H1 (cell line): ENCODE measurements around the gene ANLN. TPM values are rescaled to one million over a fixed set of nuclear protein-coding genes. Genes with fewer than 3 reads are reported as not detected.

Experiments
- CTCF ChIA-PET: fragments of 300-600 bp; sonication (Branson Sonifier 250); formaldehyde crosslinking; loops from one replicate; lab custom pipeline; 2021; ENCODE audit not compliant: partially characterized antibody; lab: Charles Lee
- POLR2A ChIA-PET: fragments of 300-600 bp; sonication (Branson Sonifier 250); formaldehyde crosslinking; loops from one replicate; lab custom pipeline; 2021; ENCODE audit warnings: inconsistent platforms; ENCODE audit not compliant: partially characterized antibody; lab: Charles Lee
- DNase-seq, 2 experiments: peaks; one replicate each; pipeline versions ENCODE4 v3.0.0 to v3.0.0-alpha.2; 2010 to 2022; ENCODE audit warnings: low spot score in 2 of 2, low read depth in 1 of 2, mixed read lengths in 1 of 2
- FAIRE-seq: peaks from 2 replicates; lab custom pipeline; 2011; peaks lifted over from hg19 to GRCh38; lab: Jason Lieb, UNC
- H2AFZ ChIP-seq: 2 replicates; pipeline ENCODE4 v1.8.1; 2012; ENCODE audit warnings: low read length, inconsistent platforms
- H2AK5ac ChIP-seq: 2 replicates; pipeline ENCODE4 v1.6.1; 2013; ENCODE audit warnings: low read depth, low read length
- H2BK120ac ChIP-seq: replicated peaks from 2 replicates; pipeline ENCODE3; 2013; ENCODE audit warnings: low read depth, low read length, inconsistent platforms
- H2BK12ac ChIP-seq: 2 replicates; pipeline ENCODE4 v1.6.1; 2013; ENCODE audit warnings: low read depth, low read length
- H2BK15ac ChIP-seq: 2 replicates; pipeline ENCODE4 v1.6.1; 2013; ENCODE audit warnings: low read length
- H2BK20ac ChIP-seq: 2 replicates; pipeline ENCODE4 v1.6.1; 2013; ENCODE audit warnings: low read length
- H2BK5ac ChIP-seq: 2 replicates; pipeline ENCODE4 v1.6.1; 2013; ENCODE audit warnings: low read depth, low read length
- H3K14ac ChIP-seq: 2 replicates; pipeline ENCODE4 v1.6.1; 2013; ENCODE audit warnings: inconsistent platforms; ENCODE audit not compliant: insufficient read length
- H3K18ac ChIP-seq: 2 replicates; pipeline ENCODE4 v1.6.1; 2013; ENCODE audit warnings: low read length; ENCODE audit errors: extremely low read depth
- H3K23ac ChIP-seq: 2 replicates; pipeline ENCODE4 v1.6.1; 2013; ENCODE audit warnings: inconsistent platforms; ENCODE audit not compliant: insufficient read length
- H3K23me2 ChIP-seq: 2 replicates; pipeline ENCODE4 v1.6.1; 2013; ENCODE audit warnings: low read depth, low read length
- H3K27ac ChIP-seq: 2 replicates; pipeline ENCODE4 v1.6.1; 2011; ENCODE audit warnings: low read depth, low read length, inconsistent platforms
- H3K27me3 ChIP-seq, 4 experiments: replicated peaks in 1 of 4; 1 replicate in 1 of 4; 2 replicates in 3 of 4; pipeline versions ENCODE4 v1.6.1 to v1.8.1; 2011 to 2013; ENCODE audit warnings: low read length in 3 of 4, mild to moderate bottlenecking in 3 of 4, inconsistent platforms in 2 of 4, mixed read lengths in 2 of 4, moderate library complexity in 1 of 4; ENCODE audit not compliant: control insufficient read depth in 3 of 4, insufficient read depth in 3 of 4; ENCODE audit errors: extremely low read depth in 1 of 4
- H3K36me3 ChIP-seq, 4 experiments: 2 replicates each; pipeline versions ENCODE4 v1.6.1 to v1.8.1; 2011 to 2013; ENCODE audit warnings: mild to moderate bottlenecking in 4 of 4, low read length in 3 of 4, moderate library complexity in 2 of 4, control low read depth in 1 of 4, inconsistent platforms in 1 of 4; ENCODE audit not compliant: insufficient read depth in 4 of 4, control insufficient read depth in 2 of 4
- H3K4ac ChIP-seq: replicated peaks from 2 replicates; pipeline ENCODE3; 2013; ENCODE audit warnings: low read length, low read depth, mixed read lengths, inconsistent platforms; ENCODE audit not compliant: insufficient read length
- H3K4me1 ChIP-seq, 4 experiments: replicated peaks in 1 of 4; 1 replicate in 1 of 4; 2 replicates in 3 of 4; pipeline versions ENCODE4 v1.6.1 to v1.8.1; 2011 to 2013; ENCODE audit warnings: low read length in 3 of 4, inconsistent platforms in 2 of 4, mixed read lengths in 1 of 4; ENCODE audit not compliant: insufficient read depth in 4 of 4, control insufficient read depth in 3 of 4
- H3K4me2 ChIP-seq, 2 experiments: 2 replicates each; pipeline versions ENCODE4 v1.6.1 to v1.8.1; 2011 to 2013; ENCODE audit warnings: low read depth in 2 of 2, low read length in 2 of 2, control low read depth in 1 of 2, inconsistent platforms in 1 of 2, mild to moderate bottlenecking in 1 of 2; ENCODE audit not compliant: insufficient read depth in 1 of 2
- H3K4me3 ChIP-seq, 4 experiments: fragments of 200-600, 300-600 bp in 1 of 4; sonication (generic), shearing (Covaris generic), sonication (Bioruptor Twin) in 1 of 4; 2 replicates each; pipeline versions ENCODE4 v1.5.1 to v1.8.1; 2011 to 2016; ENCODE audit warnings: low read length in 4 of 4, low read depth in 3 of 4, control low read depth in 2 of 4, inconsistent platforms in 2 of 4, mild to moderate bottlenecking in 2 of 4, mixed read lengths in 1 of 4, moderate library complexity in 1 of 4; ENCODE audit not compliant: insufficient read depth in 2 of 4; ENCODE audit errors: extremely low read depth in 1 of 4
- H3K56ac ChIP-seq: replicated peaks from 2 replicates; pipeline ENCODE3; 2013; ENCODE audit warnings: low read depth, mild to moderate bottlenecking, mixed read lengths, low read length, inconsistent platforms; ENCODE audit not compliant: insufficient read length
- H3K79me1 ChIP-seq: 2 replicates; pipeline ENCODE4 v1.6.1; 2013; ENCODE audit warnings: low read depth, low read length, control low read depth
- H3K79me2 ChIP-seq, 2 experiments: 2 replicates each; pipeline versions ENCODE4 v1.6.1 to v1.8.1; 2012 to 2013; ENCODE audit warnings: low read length in 2 of 2, mild to moderate bottlenecking in 2 of 2, inconsistent platforms in 1 of 2; ENCODE audit not compliant: insufficient read depth in 2 of 2, control insufficient read depth in 1 of 2
- H3K9ac ChIP-seq, 4 experiments: replicated peaks in 1 of 4; 1 replicate in 1 of 4; 2 replicates in 3 of 4; pipeline versions ENCODE4 v1.6.1 to v1.8.1; 2011 to 2013; ENCODE audit warnings: low read depth in 3 of 4, low read length in 3 of 4, control low read depth in 2 of 4, mild to moderate bottlenecking in 2 of 4, moderate library complexity in 2 of 4, inconsistent platforms in 1 of 4; ENCODE audit errors: extremely low read depth in 1 of 4
- H3K9me3 ChIP-seq, 2 experiments: 2 replicates each; pipeline versions ENCODE4 v1.6.1 to v1.8.1; 2012 to 2013; ENCODE audit warnings: mild to moderate bottlenecking in 2 of 2, moderate library complexity in 2 of 2, control low read depth in 1 of 2, inconsistent platforms in 1 of 2, low read depth in 1 of 2, low read length in 1 of 2, mixed read lengths in 1 of 2; ENCODE audit not compliant: insufficient read depth in 2 of 2
- H4K20me1 ChIP-seq, 2 experiments: replicated peaks in 1 of 2; 2 replicates each; pipeline versions ENCODE3 to v1.8.1; 2011 to 2013; ENCODE audit warnings: inconsistent platforms in 2 of 2, low read length in 2 of 2, mild to moderate bottlenecking in 1 of 2; ENCODE audit not compliant: insufficient read depth in 2 of 2, control insufficient read depth in 1 of 2
- H4K5ac ChIP-seq: 2 replicates; pipeline ENCODE4 v1.6.1; 2013; ENCODE audit warnings: low read length, low read depth, mixed read lengths, inconsistent platforms; ENCODE audit not compliant: insufficient read length
- H4K8ac ChIP-seq: 2 replicates; pipeline ENCODE4 v1.8.0; 2013; ENCODE audit warnings: mild to moderate bottlenecking, moderate library complexity, low read length, inconsistent platforms; ENCODE audit not compliant: insufficient read depth; ENCODE audit errors: extremely low read depth
- H4K91ac ChIP-seq: replicated peaks from 2 replicates; pipeline ENCODE3; 2013; ENCODE audit warnings: low read length, mixed read lengths, inconsistent platforms; ENCODE audit not compliant: insufficient read length
- ATF3 ChIP-seq: IDR thresholded peaks from 2 replicates; pipeline ENCODE4 v1.6.1; 2011; ENCODE audit warnings: low read depth, mild to moderate bottlenecking, low read length; ENCODE audit not compliant: insufficient read depth
- EZH2 ChIP-seq: fragments of 200-600 bp; sonication (generic); IDR thresholded peaks from 2 replicates; pipeline ENCODE4 v1.7.1; 2012; ENCODE audit warnings: low read depth, mild to moderate bottlenecking, moderate library complexity, low read length, inconsistent platforms; ENCODE audit not compliant: severe bottlenecking
- POLR2A ChIP-seq, 2 experiments: IDR thresholded peaks; 1 replicate in 1 of 2; 2 replicates in 1 of 2; pipeline ENCODE4 v1.6.1; 2011; ENCODE audit warnings: low read depth in 2 of 2, low read length in 2 of 2, mild to moderate bottlenecking in 2 of 2; ENCODE audit errors: control extremely low read depth in 1 of 2
- WGBS, 2 experiments: shearing (Covaris generic) in 1 of 2; methylation state at CpG; one replicate each; pipeline versions ENCODE4 v1.1.6 to v1.1.7; 2013 to 2015; ENCODE audit warnings: low lambda C conversion rate in 2 of 2, mixed read lengths in 2 of 2, inconsistent platforms in 1 of 2, low coverage in 1 of 2, missing lambda C conversion rate in 1 of 2; ENCODE audit not compliant: insufficient replicate concordance in 2 of 2, insufficient coverage in 1 of 2, insufficient read length in 1 of 2; ENCODE audit errors: extremely low coverage in 1 of 2, missing lambda C conversion rate in 1 of 2; 5-methylcytosine and 5-hydroxymethylcytosine counted together
- polyA plus RNA-seq, 7 experiments: library from polyadenylated mRNA; depleted of rRNA in 3 of 7; stranded (reverse) in 5 of 7; unstranded in 2 of 7; fragments of >200 nt in 5 of 7; fragments of 200-250 nt in 2 of 7; gene quantifications; 1 replicate in 5 of 7; 2 replicates in 1 of 7; 4 replicates in 1 of 7; pipeline versions ENCODE4 v1.2.1 to v1.2.3, GENCODE V29; 2011 to 2013; ENCODE audit warnings: missing spikeins in 2 of 7, mixed read lengths in 2 of 7
- total RNA-seq: library from RNA; stranded (reverse); fragmentation: NEBNext Ultra II Directional; extraction: Animal tissue kit (Norgen Biotek cat#: 25700); gene quantifications from 2 replicates; pipeline ENCODE4 v1.2.1, GENCODE V29; 2021

Gene ANLN
- total and polyA plus RNA-seq, 2 of the 8 experiments (the other 6 are each of a cell fraction or from before 2014, with no cell fraction given) = 18.5 to 90.1 TPM

GRCh38 chr7:36472141-36472729 is 82.6 kb downstream of the ANLN start:
- H3K4me1 ChIP-seq = no peaks in the 10 kb centered on the region
- H3K36me3 ChIP-seq = no peaks in the 10 kb centered on the region
- H3K27me3 ChIP-seq = no peaks in the 10 kb centered on the region
- no peak overlapping the region for H3K56ac ChIP-seq
- H2AFZ ChIP-seq = no peak overlapping the region
- FAIRE-seq (no peak), DNase-seq (no peak)
- H4K5ac ChIP-seq = no peak overlapping the region
- H3K23ac ChIP-seq = no peak overlapping the region
- no peak overlapping the region for H2AK5ac ChIP-seq
- H4K91ac ChIP-seq = no peak overlapping the region
- TF ChIP-seq ATF3 = no peak
- TF ChIP-seq EZH2 = no peak
- no peak for TF ChIP-seq POLR2A (IDR thresholded peaks at IDR 0.05; ENCODE audit: control extremely low read depth in 1 of 2, low read depth in 2 of 2, low read length in 2 of 2)
- H2BK120ac ChIP-seq = no peak overlapping the region
- H2BK20ac ChIP-seq = no peak overlapping the region
- H3K27ac ChIP-seq = no peak overlapping the region
- no peaks in the 10 kb centered on the region for H3K79me1 ChIP-seq
- no peak overlapping the region for H3K4me2 ChIP-seq
- no peak overlapping the region for H3K4me3 ChIP-seq
- H2BK12ac ChIP-seq = no peak overlapping the region
- no peaks in the 10 kb centered on the region for H3K23me2 ChIP-seq
- H3K9ac ChIP-seq = no peak overlapping the region
- H2BK5ac ChIP-seq = no peak overlapping the region
- H3K18ac ChIP-seq = no peak overlapping the region
- H3K14ac ChIP-seq = no peak overlapping the region
- ChIA-PET POLR2A (no interaction called here), CTCF (interaction anchor here (0.9 to 9.4 kb wide), 13 partner anchors 9 to 728 kb away, joined by 3 to 75 read pairs (median 7); no protein-coding TSS in a partner anchor)
- no peak overlapping the region for H4K8ac ChIP-seq
- WGBS, 2 experiments = 82% methylated on average over 3 of the region's 3 CpGs; no CpG with 5 or more reads in 1 of the 2 experiments
- no peak overlapping the region for H3K4ac ChIP-seq
- no peaks in the 10 kb centered on the region for H3K9me3 ChIP-seq
- no peaks in the 10 kb centered on the region for H3K79me2 ChIP-seq
- no peak overlapping the region for H2BK15ac ChIP-seq
- peaks cover 0 to 1% of the 10 kb centered on the region in 2 experiments for H4K20me1 ChIP-seq
